ENCODE measurements around the gene GALNT3. TPM values are rescaled to one million over a fixed set of nuclear protein-coding genes. Genes with fewer than 3 reads are reported as not detected.

Gene GALNT3
- total and polyA plus RNA-seq, 9 of the 15 experiments (the other 6 are each of a cell fraction or from before 2014, with no cell fraction given) = 0.03 to 0.29 (median 0.06) TPM; not detected in 6

GRCh38 chr2:165699946-165700345, 94.1 kb downstream of the GALNT3 start (continued):
- TF ChIP-seq NR4A1 (CRISPR knock-in tag; IDR thresholded peaks at IDR 0.05) (no peak), NR4A1 (tag; IDR thresholded peaks at IDR 0.05) (no peak), RCOR1 (IDR thresholded peaks at IDR 0.05; ENCODE audit: borderline replicate concordance in 1 of 2, low read depth in 2 of 2, low read length in 2 of 2) (no peak), PHF21A (IDR thresholded peaks at IDR 0.05; ENCODE audit: borderline replicate concordance, low read depth) (no peak), SMARCB1 (IDR thresholded peaks at IDR 0.05; ENCODE audit: insufficient read length, low read depth) (no peak), ZNF764 (CRISPR knock-in tag; IDR thresholded peaks at IDR 0.05; ENCODE audit: low read depth) (no peak), GTF2F1 (IDR thresholded peaks at IDR 0.05; ENCODE audit: low read depth, low read length) (no peak), MCM5 (IDR thresholded peaks at IDR 0.05; ENCODE audit: low read depth) (no peak), NFE2L1 (tag; IDR thresholded peaks at IDR 0.05; ENCODE audit: borderline replicate concordance, low read depth) (no peak), ZFP30 (CRISPR knock-in tag; IDR thresholded peaks at IDR 0.05; ENCODE audit: borderline replicate concordance) (no peak), MEF2D (tag; conservative IDR thresholded peaks at IDR 0.05; ENCODE audit: low read depth) (no peak)

- intact Hi-C loops (cut with micrococcal nuclease) = no loop called here
- no peak for FAIRE-seq
Measured at GRCh38 chr2:165698444-165698884, 95.6 kb downstream of the GALNT3 start.

More at GRCh38 chr2:165698444-165698884, 95.6 kb downstream of the GALNT3 start:
- Histone ChIP-seq H3K9me3 (replicated peaks; ENCODE audit: control insufficient read depth, insufficient read depth, low read depth, low read length) (no peaks in the 10 kb centered on the region), H3K27me3 (ENCODE audit: control insufficient read depth in 2 of 2, insufficient read depth in 2 of 2, low read length in 2 of 2) (no peaks in the 10 kb centered on the region), H3K9ac (ENCODE audit: insufficient read depth in 1 of 2, low read depth in 2 of 2, low read length in 2 of 2) (no peak overlapping the region), H3K4me1 (replicated peaks in 1 of 2; ENCODE audit: control insufficient read depth in 2 of 2, insufficient read depth in 2 of 2, low read length in 2 of 2) (no peaks in the 10 kb centered on the region), H3K36me3 (ENCODE audit: control insufficient read depth, insufficient read depth, low read length) (no peaks in the 10 kb centered on the region), H3K4me3 (no peak overlapping the region), H3K27ac (ENCODE audit: extremely low read depth, low read depth, low read length) (no peak overlapping the region), H3K4me2 (ENCODE audit: insufficient read depth, low read length) (no peak overlapping the region), H3K79me2 (ENCODE audit: control insufficient read depth, insufficient read depth, low read length) (no peaks in the 10 kb centered on the region), H2AFZ (ENCODE audit: low read depth, low read length) (no peak overlapping the region), H4K20me1 (replicated peaks; ENCODE audit: control insufficient read depth, insufficient read depth, low read length) (no peaks in the 10 kb centered on the region), H3K9me1 (ENCODE audit: control insufficient read depth, insufficient read depth, low read length) (no peaks in the 10 kb centered on the region)
- peak in 2 of 3 experiments; percentile 11 to 14; a peak in 1 of 6 replicates for TF ChIP-seq CTCF (IDR thresholded peaks at IDR 0.05 in 2 of 3, conservative IDR thresholded peaks at IDR 0.05 in 1 of 3; ENCODE audit: insufficient read depth in 2 of 3, low read depth in 1 of 3, low read length in 3 of 3)
- TF ChIP-seq RAD21 (CRISPR knock-in tag; conservative IDR thresholded peaks at IDR 0.05 in 1 of 2, IDR thresholded peaks at IDR 0.05 in 1 of 2) = 0 out of 4 replicates have a peak, but pooled peaks of 1 of the 2 experiments have one; percentile 26
- no peak for TF ChIP-seq HNRNPH1 (optimal IDR thresholded peaks at IDR 0.05; ENCODE audit: low read depth, low read length)
- no peak for TF ChIP-seq TEAD1 (CRISPR knock-in tag; IDR thresholded peaks at IDR 0.05)
- BruUV-seq (replicated peaks) = no TSS peak
- ATAC-seq (no peak), DNase-seq (ENCODE audit: extremely low read depth in 1 of 4, low spot score in 3 of 4) (peak in 1 of 4 experiments; percentile 12)
- ChIA-PET POLR2A (no interaction called here), CTCF (ENCODE audit: low intra/inter-chr PET ratio) (no interaction called here)
- in situ Hi-C loops (cut with MboI) = no loop called here
- 0% methylated on average over 4 of the region's 4 CpGs for WGBS (ENCODE audit: insufficient coverage, low coverage, missing lambda C conversion rate)
